PC-9 (cell line): ENCODE data around the gene USF3. TPM values are rescaled to one million over a fixed set of nuclear protein-coding genes. Genes with fewer than 3 reads are reported as not detected.

Source experiments
- BruUV-seq: library from RNA; stranded (reverse); fragments of 400-500 nt; replicated peaks from 2 replicates; lab custom pipeline; 2021; lab: Mats Ljungman, UMichigan
- CTCF ChIA-PET: fragments of 300-600 bp; sonication (Branson Sonifier 250); formaldehyde crosslinking; loops from one replicate; lab custom pipeline; 2022; ENCODE audit warnings: antibody characterized with exemption; lab: Charles Lee
- POLR2A ChIA-PET: fragments of 300-600 bp; sonication (Branson Sonifier 250); formaldehyde crosslinking; loops from one replicate; lab custom pipeline; 2022; ENCODE audit warnings: antibody characterized with exemption; ENCODE audit not compliant: unreplicated experiment; lab: Charles Lee
- DNase-seq, 2 experiments: peaks; one replicate each; pipeline versions ENCODE4 v3.0.0 to v3.0.0-alpha.2; 2015 to 2022; ENCODE audit warnings: mixed read lengths in 1 of 2
- H2AFZ ChIP-seq: fragments of 200-600 bp; sonication (generic); 2 replicates; pipeline ENCODE4 v1.8.1; 2017; ENCODE audit warnings: antibody characterized with exemption
- H3F3A ChIP-seq: fragments of 200-600 bp; sonication (generic); 2 replicates; pipeline ENCODE4 v1.8.1; 2017; ENCODE audit warnings: antibody characterized with exemption, mild to moderate bottlenecking, low read depth; ENCODE audit not compliant: insufficient read depth
- H3K27ac ChIP-seq: fragments of 200-600 bp; sonication (generic); 2 replicates; pipeline ENCODE4 v1.6.1; 2016; ENCODE audit warnings: mixed run types
- H3K27me3 ChIP-seq: fragments of 200-600 bp; sonication (generic); 2 replicates; pipeline ENCODE4 v1.6.1; 2016; ENCODE audit warnings: low read depth, mixed run types; ENCODE audit not compliant: insufficient read depth
- H3K36me3 ChIP-seq: fragments of 200-600 bp; sonication (generic); 2 replicates; pipeline ENCODE4 v1.6.1; 2016; ENCODE audit warnings: low read depth, mixed run types
- H3K4me1 ChIP-seq: fragments of 200-600 bp; sonication (generic); replicated peaks from 2 replicates; pipeline ENCODE4 v1.6.1; 2016; ENCODE audit warnings: mixed run types; ENCODE audit not compliant: insufficient read depth
- H3K4me2 ChIP-seq: fragments of 200-600 bp; sonication (generic); 2 replicates; pipeline ENCODE4 v1.6.1; 2017; ENCODE audit warnings: mixed run types
- H3K4me3 ChIP-seq: fragments of 200-600 bp; sonication (generic); 2 replicates; pipeline ENCODE4 v1.6.1; 2016; ENCODE audit warnings: mixed run types
- H3K79me2 ChIP-seq: fragments of 200-600 bp; sonication (generic); 2 replicates; pipeline ENCODE4 v1.6.1; 2017; ENCODE audit warnings: low read depth, mixed run types
- H3K9me2 ChIP-seq: fragments of 200-600 bp; sonication (generic); 2 replicates; pipeline ENCODE4 v1.8.1; 2017; ENCODE audit warnings: mild to moderate bottlenecking; ENCODE audit not compliant: insufficient read depth
- H3K9me3 ChIP-seq: fragments of 200-600 bp; sonication (generic); 2 replicates; pipeline ENCODE4 v1.8.1; 2016; ENCODE audit warnings: low read depth; ENCODE audit not compliant: insufficient read depth
- H4K20me1 ChIP-seq: fragments of 200-600 bp; sonication (generic); 2 replicates; pipeline ENCODE4 v1.8.1; 2017; ENCODE audit not compliant: insufficient read depth
- EZH2 ChIP-seq: fragments of 200-600 bp; sonication (generic); IDR thresholded peaks from 2 replicates; pipeline ENCODE4 v1.8.0; 2017; ENCODE audit warnings: antibody characterized with exemption, low read depth
- intact Hi-C: fragments of 100-400 bp; cut with micrococcal nuclease; formaldehyde crosslinking; loops from one replicate; pipeline ENCODE4 v1.10.0; 2022; ENCODE audit not compliant: unreplicated experiment
- total RNA-seq: library from RNA; stranded (reverse); gene quantifications from 2 replicates; pipeline ENCODE4 v1.2.3, GENCODE V29; 2021
- TF ChIP-seq, protein P1 (sequence below): fragments of 200-600 bp; sonication (generic); conservative IDR thresholded peaks from 2 replicates; pipeline ENCODE4 v1.6.1; 2017; ENCODE audit warnings: mixed run types, antibody characterized with exemption, mild to moderate bottlenecking, moderate library complexity

USF3 gene
- total RNA-seq, 1 experiment from 2014 or later = 12.8 TPM

DNA sequence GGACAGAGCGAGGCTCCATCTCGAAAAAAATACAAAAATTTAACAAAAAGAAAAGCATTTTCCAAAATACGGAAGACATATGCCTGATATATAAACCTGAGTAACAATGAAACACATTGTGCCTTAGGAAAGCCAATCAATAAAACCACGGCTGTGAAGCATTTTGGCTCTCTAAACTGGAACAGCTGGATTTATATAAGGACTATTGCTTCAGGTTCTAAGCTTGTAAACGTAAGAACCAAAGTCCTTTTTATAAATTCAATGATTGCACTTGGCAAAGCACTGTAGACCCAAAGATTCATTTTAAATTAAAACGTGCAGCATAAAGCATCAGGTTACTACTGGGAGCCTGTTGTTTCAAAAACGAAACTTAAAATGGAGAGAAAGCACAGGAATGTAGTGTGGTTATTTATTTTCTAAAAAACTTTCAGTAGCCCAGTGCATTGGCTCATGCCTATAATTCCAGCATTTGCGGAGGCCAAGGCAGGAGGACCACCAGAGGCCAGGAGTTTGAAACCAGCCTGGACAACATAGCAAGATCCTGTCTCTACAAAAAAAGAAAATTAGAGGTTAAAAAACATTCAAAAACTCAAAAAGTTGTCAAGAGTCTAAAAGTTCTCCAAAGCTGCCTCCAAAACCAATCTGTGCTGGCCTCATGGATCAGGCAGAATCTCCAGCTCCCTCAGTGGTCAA, 61.5 kb downstream of the USF3 start:
- no peaks in the 10 kb centered on the region for H4K20me1 ChIP-seq
- DNase-seq = no peak
- BruUV-seq = no TSS peak
- no peak overlapping the region for H3K4me3 ChIP-seq
- no peak overlapping the region for H3K4me2 ChIP-seq
- H3K79me2 ChIP-seq = no peaks in the 10 kb centered on the region
- no peak overlapping the region for H3K27ac ChIP-seq
- no peaks in the 10 kb centered on the region for H3K27me3 ChIP-seq
- POLR2A ChIA-PET = no interaction called here
- intact Hi-C loops = no loop called here
- no peak overlapping the region for H2AFZ ChIP-seq
- no peaks in the 10 kb centered on the region for H3K9me3 ChIP-seq
- CTCF ChIA-PET = interaction anchor here (0.7 kb wide), 1 partner anchor 61 kb away, joined by 3 read pairs; no protein-coding TSS in a partner anchor
- no peaks in the 10 kb centered on the region for H3K36me3 ChIP-seq
- TF ChIP-seq, protein P1, sequence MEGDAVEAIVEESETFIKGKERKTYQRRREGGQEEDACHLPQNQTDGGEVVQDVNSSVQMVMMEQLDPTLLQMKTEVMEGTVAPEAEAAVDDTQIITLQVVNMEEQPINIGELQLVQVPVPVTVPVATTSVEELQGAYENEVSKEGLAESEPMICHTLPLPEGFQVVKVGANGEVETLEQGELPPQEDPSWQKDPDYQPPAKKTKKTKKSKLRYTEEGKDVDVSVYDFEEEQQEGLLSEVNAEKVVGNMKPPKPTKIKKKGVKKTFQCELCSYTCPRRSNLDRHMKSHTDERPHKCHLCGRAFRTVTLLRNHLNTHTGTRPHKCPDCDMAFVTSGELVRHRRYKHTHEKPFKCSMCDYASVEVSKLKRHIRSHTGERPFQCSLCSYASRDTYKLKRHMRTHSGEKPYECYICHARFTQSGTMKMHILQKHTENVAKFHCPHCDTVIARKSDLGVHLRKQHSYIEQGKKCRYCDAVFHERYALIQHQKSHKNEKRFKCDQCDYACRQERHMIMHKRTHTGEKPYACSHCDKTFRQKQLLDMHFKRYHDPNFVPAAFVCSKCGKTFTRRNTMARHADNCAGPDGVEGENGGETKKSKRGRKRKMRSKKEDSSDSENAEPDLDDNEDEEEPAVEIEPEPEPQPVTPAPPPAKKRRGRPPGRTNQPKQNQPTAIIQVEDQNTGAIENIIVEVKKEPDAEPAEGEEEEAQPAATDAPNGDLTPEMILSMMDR = no peak
- TF ChIP-seq EZH2 = no peak
- H3K9me2 ChIP-seq = no peaks in the 10 kb centered on the region
- H3K4me1 ChIP-seq = no peaks in the 10 kb centered on the region
- no peaks in the 10 kb centered on the region for H3F3A ChIP-seq

DNA sequence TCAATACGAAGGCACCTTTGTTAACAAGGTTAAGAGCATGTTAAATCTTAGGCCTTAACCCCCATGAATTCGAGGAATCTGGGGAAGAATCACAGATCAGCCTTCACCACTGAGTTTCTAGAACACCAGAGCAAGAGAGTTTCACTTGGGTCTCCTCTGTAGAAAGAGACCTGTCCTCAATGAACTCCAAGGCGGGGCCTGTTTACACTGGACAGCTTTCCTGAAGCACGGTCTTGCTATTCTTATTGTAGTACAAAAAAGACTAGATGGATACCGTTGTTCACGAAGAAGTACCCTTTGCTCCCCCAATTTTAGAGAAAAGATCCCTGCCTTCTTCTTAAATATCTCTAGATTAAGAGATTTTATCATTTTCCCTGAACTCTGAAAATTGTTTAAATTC, 64.9 kb downstream of the USF3 start:
- Histone ChIP-seq H3F3A (no peaks in the 10 kb centered on the region), H3K4me2 (no peak overlapping the region), H3K36me3 (no peaks in the 10 kb centered on the region), H3K27ac (no peak overlapping the region), H2AFZ (no peak overlapping the region), H3K9me3 (no peaks in the 10 kb centered on the region), H3K4me1 (0 out of 2 replicates have a peak, but pooled peaks cover 4% of the 10 kb centered on the region), H3K79me2 (no peaks in the 10 kb centered on the region), H3K4me3 (no peak overlapping the region), H3K27me3 (no peaks in the 10 kb centered on the region), H4K20me1 (no peaks in the 10 kb centered on the region), H3K9me2 (no peaks in the 10 kb centered on the region)
- CTCF ChIA-PET = no interaction called here
- no peak for DNase-seq
- POLR2A ChIA-PET = interaction anchor here (0.6 kb wide), 1 partner anchor 44 kb away, joined by 3 read pairs; no protein-coding TSS in a partner anchor
- BruUV-seq = no TSS peak
- intact Hi-C loops = no loop called here
- TF ChIP-seq EZH2 = no peak
- TF ChIP-seq, protein P1 = no peak

DNA sequence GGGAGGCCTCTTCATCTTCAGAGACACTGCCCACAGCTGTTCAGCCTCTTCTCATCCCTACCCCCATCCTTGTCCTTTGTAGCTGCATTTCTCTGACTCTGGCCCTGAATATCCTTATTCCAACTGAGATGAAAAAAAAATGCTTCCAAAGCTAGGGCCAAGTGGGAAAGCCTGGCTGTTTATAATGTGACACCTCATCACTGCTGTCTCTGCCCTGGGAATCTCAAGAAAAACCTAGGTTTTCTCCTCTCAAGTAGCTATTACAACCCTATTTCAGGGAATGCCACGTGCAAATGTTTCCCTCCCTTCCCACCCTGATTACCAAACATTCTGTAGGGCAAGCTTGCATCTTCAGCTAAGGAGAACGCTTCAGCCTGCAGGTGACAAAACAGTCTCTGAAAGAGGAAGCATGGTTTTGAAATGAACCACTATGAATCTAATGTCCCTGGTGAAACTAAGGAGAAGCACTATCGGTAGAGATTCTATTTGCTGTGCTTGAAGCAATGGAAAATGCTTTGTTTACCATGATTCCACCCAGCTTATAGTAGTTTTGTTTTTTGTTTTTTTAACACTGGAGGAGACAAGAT, 65.4 kb downstream of the USF3 start:
- DNase-seq = no peak
- Histone ChIP-seq H3K36me3 (no peaks in the 10 kb centered on the region), H3K4me2 (no peak overlapping the region), H3K27me3 (no peaks in the 10 kb centered on the region), H3K79me2 (no peaks in the 10 kb centered on the region), H2AFZ (no peak overlapping the region), H3F3A (no peaks in the 10 kb centered on the region), H3K9me2 (no peaks in the 10 kb centered on the region), H3K4me3 (no peak overlapping the region), H3K27ac (no peak overlapping the region), H4K20me1 (no peaks in the 10 kb centered on the region), H3K4me1 (0 out of 2 replicates have a peak, but pooled peaks cover 4% of the 10 kb centered on the region), H3K9me3 (no peaks in the 10 kb centered on the region)
- BruUV-seq = no TSS peak
- no peak for TF ChIP-seq EZH2
- TF ChIP-seq, protein P1 = no peak
- ChIA-PET CTCF (no interaction called here), POLR2A (interaction anchor here (0.6 to 0.7 kb wide), 2 partner anchors 45 to 75 kb away, joined by 3 read pairs; no protein-coding TSS in a partner anchor)
- intact Hi-C loops = no loop called here
